Vagina (tissue), 2 donors: ENCODE results near the gene TRMT1L. TPM values are rescaled to one million over a fixed set of nuclear protein-coding genes. Genes with fewer than 3 reads are reported as not detected.

Experiments
- DNase-seq, 2 donors: peaks; one replicate each; pipeline ENCODE4 v3.0.0-alpha.2; 2017; ENCODE audit errors: extremely low spot score in 2 of 2
- H3K27ac ChIP-seq: fragments of 200-600 bp; sonication (generic); one replicate; pipeline ENCODE4 v1.5.1; 2019
- H3K27me3 ChIP-seq: fragments of 200-600 bp; sonication (generic); one replicate; pipeline ENCODE4 v1.5.1; 2019
- H3K36me3 ChIP-seq, 2 donors: fragments of 200-600 bp; sonication (generic); one replicate each; pipeline ENCODE4 v1.5.1; 2017 to 2019
- H3K4me1 ChIP-seq: fragments of 200-600 bp; sonication (generic); one replicate; pipeline ENCODE4 v1.5.1; 2019
- H3K4me3 ChIP-seq, 2 donors: fragments of 200-600 bp; sonication (generic); 1 replicate in 1 of 2; 2 replicates in 1 of 2; pipeline ENCODE4 v1.5.1; 2016 to 2019
- H3K9me3 ChIP-seq: fragments of 200-600 bp; sonication (generic); one replicate; pipeline ENCODE4 v1.5.1; 2019
- CTCF ChIP-seq, 3 experiments: fragments of 450-650 bp in 2 of 3; fragments of 200-600 bp in 1 of 3; sonication (generic) in 1 of 3; IDR thresholded peaks; one replicate each; pipeline ENCODE4 v1.5.1; 2017 to 2019; ENCODE audit warnings: antibody characterized with exemption in 3 of 3, mild to moderate bottlenecking in 2 of 3, moderate library complexity in 2 of 3
- POLR2A ChIP-seq, 2 donors: fragments of 450-650 bp; IDR thresholded peaks; one replicate each; pipeline ENCODE4 v1.6.1; 2017; ENCODE audit warnings: antibody characterized with exemption in 2 of 2, mild to moderate bottlenecking in 2 of 2, moderate library complexity in 2 of 2
- POLR2AphosphoS5 ChIP-seq, 2 donors: sonication (generic); formaldehyde crosslinking; IDR thresholded peaks; one replicate each; pipeline ENCODE4 v1.9.0; 2017; ENCODE audit warnings: antibody characterized with exemption in 2 of 2, mild to moderate bottlenecking in 2 of 2, low read depth in 1 of 2; ENCODE audit not compliant: insufficient read depth in 1 of 2
- intact Hi-C: fragments of 100-400 bp; cut with DNase I; formaldehyde crosslinking; loops from one replicate; pipeline ENCODE4 v1.15.1; 2023
- total RNA-seq: library from RNA; depleted of rRNA; stranded (reverse); fragments of >200 nt; gene quantifications from one replicate; pipeline ENCODE4 v1.2.3, GENCODE V29; 2016

Gene TRMT1L
- total RNA-seq, 1 donor from 2014 or later, result 23.1 TPM

GRCh38 chr1:185068341-185068740, 88.4 kb downstream of the TRMT1L start:
- no peak overlapping the region for H3K27ac ChIP-seq
- DNase-seq, result no peak
- H3K36me3 ChIP-seq, result no peaks in the 10 kb centered on the region
- no peak overlapping the region for H3K4me3 ChIP-seq
- peaks cover 14% of the 10 kb centered on the region for H3K4me1 ChIP-seq
- TF ChIP-seq CTCF (IDR thresholded peaks at IDR 0.05), result no peak
- no peak for TF ChIP-seq POLR2AphosphoS5 (IDR thresholded peaks at IDR 0.05; ENCODE audit: insufficient read depth in 1 of 2, low read depth in 1 of 2)
- TF ChIP-seq POLR2A (IDR thresholded peaks at IDR 0.05), result no peak
- H3K27me3 ChIP-seq, result no peaks in the 10 kb centered on the region
- no peaks in the 10 kb centered on the region for H3K9me3 ChIP-seq
- intact Hi-C loops, result no loop called here

Other genes with a start within 250 kb of the TRMT1L start
- 22.8 TPM for gene NIBAN1, start 182.4 kb downstream of the TRMT1L start, total RNA-seq
- 15.7 TPM for gene RNF2, start 111.4 kb downstream of the TRMT1L start, total RNA-seq
- gene SWT1, start 214 bp upstream of the TRMT1L start, total RNA-seq, result 6.9 TPM
- 125 TPM for gene IVNS1ABP, start 160.3 kb upstream of the TRMT1L start, total RNA-seq